TTC549 (cell line): ENCODE measurements around the gene DNAJA2.
"Not testable (repeated sequence)": the region's sequence is repeated elsewhere in the genome, so short reads cannot be mapped to it uniquely, and the experiment has no call there.

Experiments
- FAIRE-seq: peaks from 2 replicates; lab custom pipeline; 2012; peaks lifted over from hg19 to GRCh38; lab: Jason Lieb, UNC

The DNAJA2 gene

GRCh38 chr16:46973207-46973995, at the start of gene DNAJA2:
TSS of gene DNAJA2 (minus strand) at chr16:46973674. CDS start at chr16:46973572, 102 bp downstream.
- FAIRE-seq: no peak

DNA sequence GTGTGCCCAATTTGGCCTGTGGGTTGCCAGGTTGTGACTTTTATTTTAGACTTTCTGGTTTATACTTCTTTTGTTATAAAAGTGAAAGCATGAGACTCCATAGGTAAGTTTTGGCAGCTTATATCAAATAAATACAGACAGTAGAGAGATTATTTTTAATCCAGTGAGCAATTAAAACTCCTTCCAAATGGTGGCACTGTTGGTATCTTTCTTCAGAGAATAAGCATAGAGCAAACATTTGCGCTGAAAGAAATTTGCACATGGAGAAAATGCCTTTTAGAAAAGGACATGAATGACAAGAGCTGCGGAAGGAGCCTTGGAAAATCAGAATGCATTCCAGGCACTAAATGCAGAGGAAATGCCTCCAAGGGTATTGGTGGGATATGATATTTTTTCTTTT, 46.1 kb upstream of the DNAJA2 start:
- FAIRE-seq: no peak

DNA sequence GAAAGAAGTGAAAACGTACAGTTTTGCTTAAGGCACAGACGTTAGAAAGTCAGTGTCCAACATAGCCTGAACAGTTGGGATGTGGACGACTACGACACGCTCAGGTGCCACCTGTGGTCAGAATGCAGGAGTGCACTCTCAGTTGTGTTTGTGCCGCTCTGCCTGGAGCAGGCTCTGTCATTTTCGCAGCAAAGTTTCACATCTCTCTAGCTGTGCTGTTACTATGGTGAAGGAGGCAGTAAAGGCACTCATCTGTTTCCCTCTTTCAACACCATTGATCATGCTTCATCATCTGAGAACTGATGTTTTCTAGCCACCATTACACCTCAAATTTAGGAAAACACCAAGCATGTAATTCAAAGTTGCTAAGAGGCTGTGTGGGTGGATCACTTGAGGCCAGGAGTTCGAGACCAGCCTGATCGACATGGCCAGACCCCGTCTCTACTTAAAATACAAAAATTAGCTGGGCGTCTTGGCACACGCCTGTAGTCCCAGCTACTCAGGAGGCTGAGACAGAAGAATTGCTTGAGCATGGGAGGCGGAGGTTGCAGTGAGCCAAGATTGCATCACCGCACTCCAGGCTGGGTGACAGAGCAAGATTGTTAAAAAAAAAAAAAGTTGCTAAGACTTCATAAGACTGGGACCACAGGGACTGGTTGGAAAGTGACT, 44.9 kb upstream of the DNAJA2 start:
- FAIRE-seq: no peak

- no peak for FAIRE-seq
These were observed 44.2 kb upstream of the DNAJA2 start for GRCh38 chr16:47017636-47018035.

DNA sequence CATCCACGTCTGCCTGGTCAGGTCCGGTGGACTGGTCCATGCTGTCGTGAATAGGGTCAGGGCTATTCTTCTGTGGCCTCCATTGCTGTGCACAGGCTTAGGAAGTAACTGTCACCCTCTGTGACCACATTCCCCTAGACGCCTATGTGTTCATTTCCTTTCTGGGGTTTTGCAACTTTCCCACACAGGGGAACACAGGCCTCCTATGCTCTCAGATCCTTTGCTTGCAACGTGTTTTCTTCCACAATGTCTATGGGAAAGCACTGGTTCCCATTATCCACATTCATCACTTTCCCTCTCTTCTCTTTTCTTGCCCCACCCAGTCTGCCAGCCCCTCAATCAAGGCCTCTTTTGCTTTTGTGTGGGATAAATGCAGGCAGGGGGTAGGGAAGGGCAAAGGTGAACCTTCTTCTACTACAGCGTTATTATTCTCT, 43.2 kb upstream of the DNAJA2 start:
- no peak for FAIRE-seq

GRCh38 chr16:47013910-47014309, 40.4 kb upstream of the DNAJA2 start:
- FAIRE-seq: no peak

DNA sequence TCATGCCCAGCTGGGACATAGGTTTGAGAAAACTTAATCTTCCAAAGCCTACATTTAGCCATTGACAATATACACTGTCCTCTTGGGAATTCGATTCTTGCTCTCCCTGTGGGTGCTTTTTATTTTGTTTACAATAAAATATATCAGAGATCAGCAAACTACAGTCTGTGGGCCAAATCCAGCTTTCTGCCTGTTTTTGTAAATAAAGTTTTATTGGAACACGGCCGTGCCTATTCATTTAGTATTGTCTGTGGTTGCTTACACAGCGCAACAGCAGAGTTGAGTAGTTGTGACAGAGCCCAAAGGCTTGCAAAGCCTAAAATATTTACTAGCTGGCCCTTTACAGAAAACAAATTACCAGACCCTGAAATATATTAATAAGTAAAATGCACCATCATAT, 39.7 kb upstream of the DNAJA2 start:
- FAIRE-seq: no peak

DNA sequence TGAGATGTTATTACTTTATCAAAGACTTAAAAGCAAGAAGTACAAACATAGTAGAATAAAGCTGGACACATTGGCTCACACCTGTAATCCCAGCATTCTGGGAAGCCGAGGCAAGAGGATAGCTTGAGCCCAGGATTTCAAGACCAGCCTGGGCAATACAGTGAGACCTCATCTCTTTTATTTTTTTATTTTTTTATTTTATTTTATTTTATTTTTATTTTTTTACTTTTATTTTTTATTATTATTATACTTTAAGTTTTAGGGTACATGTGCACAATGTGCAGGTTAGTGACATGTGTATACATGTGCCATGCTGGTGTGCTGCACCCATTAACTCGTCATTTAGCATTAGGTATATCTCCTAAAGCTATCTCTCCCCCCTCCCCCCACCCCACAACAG, 37.3 kb upstream of the DNAJA2 start:
- FAIRE-seq: not testable (repeated sequence)

DNA sequence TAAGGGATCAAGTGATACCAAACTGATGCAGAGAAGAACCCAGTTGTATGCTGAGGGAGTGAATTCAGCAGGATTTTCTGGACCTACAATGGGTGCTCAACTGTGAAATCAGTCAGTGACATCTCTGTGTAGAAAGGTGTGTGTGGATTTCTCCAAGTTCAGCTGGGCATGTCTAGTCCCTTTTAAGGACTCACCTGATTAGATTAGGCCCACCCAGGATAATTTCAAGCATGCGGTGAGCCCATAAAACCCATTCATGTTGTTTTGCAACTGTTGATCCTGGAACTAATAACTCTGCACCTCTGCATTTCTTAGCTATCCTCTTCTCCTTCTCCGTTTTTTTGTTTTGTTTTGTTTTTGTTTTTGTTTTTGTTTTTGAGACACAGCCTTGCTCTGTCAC, 35.1 kb upstream of the DNAJA2 start:
- FAIRE-seq: no peak

- FAIRE-seq: no peak
These were observed 34.7 kb upstream of the DNAJA2 start for GRCh38 chr16:47008174-47008573.

DNA sequence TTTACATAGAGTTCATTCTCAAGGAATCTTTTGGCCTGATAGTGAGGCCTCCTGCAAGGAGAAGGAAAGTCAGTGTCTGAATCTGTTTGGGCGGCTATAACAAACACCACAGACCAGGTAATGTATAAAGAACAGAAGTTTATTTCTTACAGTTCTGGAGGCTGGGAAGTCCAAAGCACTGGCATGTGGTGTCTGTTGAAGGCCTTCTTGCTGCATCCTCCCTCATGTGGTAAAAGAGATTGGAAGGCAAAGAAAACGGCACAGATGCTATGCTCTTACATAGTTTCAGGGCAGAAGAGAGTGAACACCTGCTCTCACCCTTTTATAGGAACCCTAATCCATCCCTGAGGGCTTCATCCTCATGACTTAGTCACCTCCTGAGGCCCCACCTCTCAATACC, 31.2 kb upstream of the DNAJA2 start:
- no peak for FAIRE-seq

- FAIRE-seq: not testable (repeated sequence)
These were observed 26.6 kb upstream of the DNAJA2 start for GRCh38 chr16:47000066-47000465.

- no peak for FAIRE-seq
These were observed 24.4 kb upstream of the DNAJA2 start for GRCh38 chr16:46997844-46998243.

DNA sequence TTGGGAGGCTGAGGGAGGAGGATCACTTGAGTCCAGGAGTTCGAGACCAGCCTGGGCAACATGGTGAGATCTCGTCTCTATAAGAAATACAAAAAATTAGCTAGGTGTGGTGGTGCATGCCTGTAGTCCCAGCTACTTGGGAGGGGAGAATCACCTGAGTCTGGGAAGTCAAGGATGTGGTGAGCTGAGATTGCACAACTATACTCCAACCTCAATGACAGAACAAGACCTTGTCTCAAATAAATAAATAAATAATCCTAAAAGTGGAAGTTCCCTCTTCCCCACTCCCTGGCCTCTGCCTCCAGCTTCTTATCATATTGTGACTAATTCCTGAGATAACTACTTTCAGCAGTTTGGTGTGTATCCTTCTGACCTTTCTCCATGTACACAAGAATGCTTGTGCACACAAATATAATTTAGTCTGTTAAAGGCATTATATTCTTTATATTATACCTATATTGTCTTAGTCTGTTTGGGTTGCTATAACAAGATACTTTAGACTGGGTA, 23.5 kb upstream of the DNAJA2 start:
- no peak for FAIRE-seq

GRCh38 chr16:46996391-46996790, 22.9 kb upstream of the DNAJA2 start:
- FAIRE-seq: no peak

DNA sequence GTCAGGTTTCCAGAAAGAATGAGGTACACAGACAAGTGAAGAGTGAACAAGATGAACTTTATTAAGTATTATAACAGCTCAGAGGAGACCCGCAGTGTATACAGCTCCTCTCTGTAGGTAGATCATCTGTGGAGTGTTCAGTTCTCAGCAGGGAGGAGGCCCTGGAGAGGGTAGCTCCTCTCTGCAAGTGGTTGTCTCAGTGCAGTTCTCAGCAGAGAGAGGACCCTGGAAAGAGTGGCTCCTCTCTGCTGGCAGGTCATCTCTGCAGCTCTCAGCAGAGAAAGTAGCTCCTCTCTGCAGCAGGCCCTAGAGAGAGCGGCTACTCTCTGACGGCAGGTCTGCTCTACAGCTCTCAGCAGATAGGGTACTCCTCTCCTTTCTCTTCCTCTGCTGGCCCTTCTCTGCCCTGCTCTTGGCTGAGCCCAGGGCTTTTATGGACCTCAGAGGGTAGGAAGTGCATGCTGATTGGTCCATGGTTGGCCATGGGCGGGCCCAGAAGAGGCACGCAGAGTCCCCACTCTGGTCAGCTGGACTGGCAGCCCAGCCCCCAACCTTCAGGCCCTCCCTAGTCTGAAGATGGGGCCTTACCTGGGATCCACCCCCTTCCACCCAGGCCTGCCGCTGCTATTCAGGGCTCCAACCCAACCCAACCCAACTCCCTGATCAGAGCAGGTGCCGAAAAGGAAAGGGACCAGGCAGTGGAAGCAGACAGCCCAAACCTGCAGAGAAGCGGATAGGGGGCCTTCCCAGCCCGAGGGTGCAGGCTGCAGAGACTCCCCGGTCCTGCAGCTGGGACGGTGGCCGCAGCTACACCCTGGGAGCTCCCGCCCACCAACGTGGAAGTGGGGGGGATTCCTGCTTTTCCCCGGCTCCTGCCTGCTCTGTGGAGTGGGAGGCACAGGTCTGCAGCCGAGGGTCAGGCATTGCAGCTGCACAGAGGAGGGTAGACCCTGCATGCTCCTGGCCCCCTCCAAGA, 18.5 kb upstream of the DNAJA2 start:
- FAIRE-seq: no peak

GRCh38 chr16:46986896-46987295, 13.4 kb upstream of the DNAJA2 start:
- FAIRE-seq: no peak

- no peak for FAIRE-seq
These were observed 13.0 kb upstream of the DNAJA2 start for GRCh38 chr16:46986438-46986837.

DNA sequence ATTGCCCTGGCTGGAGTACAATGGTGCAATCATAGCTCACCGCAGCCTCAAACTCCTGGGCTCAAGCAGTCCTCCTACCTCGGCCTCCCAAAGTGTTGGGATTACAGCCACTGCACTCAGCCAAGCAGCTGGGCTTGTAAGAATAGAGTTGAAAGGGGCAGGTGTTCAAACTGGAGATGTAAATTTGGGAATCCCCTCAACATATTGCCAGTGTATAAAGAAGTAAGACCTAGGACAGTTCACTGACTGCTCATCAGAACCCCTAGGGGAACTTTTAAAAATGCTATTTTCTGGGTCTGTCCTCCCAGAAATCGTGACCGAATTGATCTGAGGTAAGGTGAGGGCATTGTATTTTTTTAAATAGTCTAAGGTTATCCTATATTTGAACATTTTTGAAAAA, 8.9 kb upstream of the DNAJA2 start:
- no peak for FAIRE-seq

DNA sequence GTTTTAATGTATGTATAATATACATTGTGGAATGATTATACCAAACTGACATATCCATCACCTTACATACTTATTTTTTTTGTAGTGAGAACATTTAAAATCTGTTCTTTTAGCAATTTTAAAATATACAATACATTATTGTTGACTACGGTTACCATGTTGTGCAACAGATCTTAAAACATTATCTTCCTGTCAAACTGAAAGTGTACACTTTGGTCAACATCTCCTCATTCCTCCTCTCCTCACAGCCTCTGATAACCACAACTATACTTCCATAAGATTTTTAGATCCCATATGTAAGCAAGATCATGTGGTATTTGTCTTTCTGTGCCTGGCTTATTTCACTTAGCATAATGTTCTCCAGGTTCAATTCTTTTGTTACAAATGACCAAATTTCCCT, 7.5 kb upstream of the DNAJA2 start:
- FAIRE-seq: no peak

- no peak for FAIRE-seq
These were observed 3.1 kb upstream of the DNAJA2 start for GRCh38 chr16:46976550-46976949.

DNA sequence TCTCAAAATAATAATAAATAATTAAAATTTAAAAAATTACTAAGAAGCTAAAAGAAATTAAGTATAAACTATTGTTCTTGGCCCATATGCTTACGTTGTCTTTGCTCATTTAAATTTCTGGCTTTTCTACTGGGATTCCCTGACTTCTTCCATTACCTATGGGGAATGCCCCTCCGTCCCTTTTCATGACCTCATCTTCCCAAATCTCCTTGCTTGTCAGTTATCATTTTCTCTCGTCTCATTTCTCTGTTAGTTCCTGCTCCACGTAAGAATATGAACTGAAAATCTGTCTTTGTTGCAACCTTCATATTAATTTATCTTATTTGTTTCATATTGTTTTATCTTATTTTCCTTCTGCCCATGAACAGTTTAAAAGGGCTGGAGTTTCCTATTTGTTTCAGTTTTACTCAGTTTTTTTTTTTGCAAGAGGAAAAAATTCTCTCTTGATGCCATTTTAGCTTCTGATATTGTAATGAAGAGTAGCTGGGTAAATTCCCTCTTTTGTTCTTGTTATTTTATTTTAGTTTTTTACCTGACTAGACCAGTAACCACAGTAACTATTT, 2.5 kb upstream of the DNAJA2 start:
- no peak for FAIRE-seq
